GM19193 (cell line): Measurements from ENCODE around the gene GNB3.

ENCODE experiments used
- POLR2A ChIP-seq: IDR thresholded peaks from 4 replicates; pipeline ENCODE4 v1.6.1; 2011; ENCODE audit not compliant: insufficient read depth, insufficient read length; ENCODE audit errors: extremely low read depth

Gene GNB3

DNA sequence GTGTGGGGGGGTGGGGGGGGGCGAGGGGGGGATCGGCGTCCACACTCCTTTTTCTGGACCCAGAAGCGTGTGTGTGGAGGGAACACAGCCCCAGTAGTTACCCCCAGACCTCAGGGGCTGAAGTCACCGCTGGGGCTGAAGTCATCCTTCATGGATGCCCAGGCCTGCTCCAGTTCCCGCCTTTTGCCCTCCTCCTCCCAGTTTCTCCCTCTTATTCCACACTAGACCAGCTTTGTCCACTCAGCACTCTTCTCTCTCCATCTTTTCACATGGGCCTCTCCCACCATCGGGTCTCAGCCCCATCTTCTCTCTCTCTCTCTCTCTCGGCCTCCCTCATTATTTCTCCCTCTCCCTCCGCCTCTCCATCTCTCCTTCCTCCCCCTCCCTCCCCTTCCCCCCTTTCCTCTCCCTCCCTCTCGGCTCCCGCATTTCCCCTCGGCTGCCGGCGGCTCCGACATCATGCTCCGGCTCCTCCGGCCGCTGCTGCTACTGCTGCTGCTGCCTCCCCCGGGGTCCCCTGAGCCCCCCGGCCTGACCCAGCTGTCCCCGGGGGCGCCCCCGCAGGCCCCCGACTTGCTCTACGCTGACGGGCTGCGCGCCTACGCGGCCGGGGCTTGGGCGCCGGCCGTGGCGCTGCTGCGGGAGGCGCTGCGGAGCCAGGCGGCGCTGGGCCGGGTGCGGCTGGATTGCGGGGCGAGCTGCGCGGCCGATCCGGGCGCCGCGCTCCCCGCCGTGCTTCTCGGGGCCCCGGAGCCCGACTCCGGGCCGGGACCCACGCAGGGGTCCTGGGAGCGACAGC is 12.5 kb upstream of the GNB3 start, which contains the start of gene P3H3:
P3H3 (plus strand) TSS at position 426 of the 799 bp plus-strand sequence; CDS start at position 460, 34 bp downstream.
- no peak for TF ChIP-seq POLR2A

DNA sequence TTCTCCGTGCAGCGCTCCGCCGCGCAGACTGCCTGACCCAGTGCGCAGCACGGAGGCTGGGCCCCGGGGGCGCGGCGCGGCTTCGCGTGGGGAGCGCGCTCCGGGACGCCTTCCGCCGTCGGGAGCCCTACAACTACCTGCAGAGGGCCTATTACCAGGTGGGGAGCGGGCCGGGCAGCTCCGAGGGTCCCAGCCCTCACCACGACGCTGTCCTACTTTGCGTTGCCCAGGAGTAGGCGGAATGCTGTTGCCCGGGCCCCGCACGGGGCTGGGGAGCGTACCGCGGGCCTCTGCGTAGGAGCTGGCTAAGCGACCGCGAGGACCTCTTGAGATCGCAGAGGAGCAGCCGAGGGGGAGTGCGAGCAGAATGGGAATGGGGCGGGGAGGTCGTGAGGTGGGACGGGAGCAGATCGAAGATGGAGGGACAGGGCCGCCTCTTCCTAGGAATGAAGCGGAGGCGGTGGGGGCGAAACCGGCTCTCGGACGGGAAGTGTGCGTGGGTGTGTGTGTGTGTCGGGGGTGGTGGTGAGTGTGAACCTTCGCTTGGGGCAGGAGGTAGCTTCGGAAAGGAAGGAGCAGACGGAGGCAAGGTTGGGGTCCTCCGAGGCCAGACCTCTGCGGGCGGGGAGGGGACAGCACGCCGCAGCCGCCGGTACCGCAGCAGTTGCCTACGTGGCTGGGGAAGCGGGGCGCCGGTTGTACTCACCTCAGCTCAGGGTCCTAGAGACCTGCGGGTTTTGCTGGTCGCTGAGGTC is 11.8 kb upstream of the GNB3 start:
- no peak for TF ChIP-seq POLR2A

DNA sequence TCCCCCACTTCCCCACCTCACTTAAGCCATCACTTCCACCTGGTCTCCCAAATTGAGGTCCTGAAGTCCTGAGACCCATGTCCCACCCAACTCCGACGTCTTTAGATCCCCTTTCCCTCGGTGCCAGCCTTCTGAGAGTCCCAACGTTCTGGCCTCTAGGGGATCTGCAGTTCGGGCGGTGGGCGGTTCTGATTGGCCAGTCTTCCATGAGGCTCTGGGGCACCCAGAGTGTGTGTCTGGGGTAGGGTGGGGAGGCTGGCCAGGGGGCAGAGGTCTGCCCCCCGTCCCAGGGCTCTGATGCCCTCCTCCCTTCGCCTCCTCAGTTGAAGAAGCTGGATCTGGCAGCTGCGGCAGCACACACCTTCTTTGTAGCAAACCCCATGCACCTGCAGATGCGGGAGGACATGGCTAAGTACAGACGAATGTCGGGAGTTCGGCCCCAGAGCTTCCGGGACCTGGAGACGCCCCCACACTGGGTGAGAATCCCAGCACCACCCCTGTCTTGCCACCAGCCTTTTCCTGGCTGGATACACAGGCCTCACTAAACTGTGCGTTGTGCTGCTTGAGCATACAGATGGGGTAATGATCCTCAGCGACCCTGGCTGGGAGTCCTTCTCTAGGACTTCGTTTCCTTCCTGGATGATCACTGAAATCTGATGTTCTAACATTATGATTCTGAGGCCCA is 11.0 kb upstream of the GNB3 start:
- TF ChIP-seq POLR2A = no peak

DNA sequence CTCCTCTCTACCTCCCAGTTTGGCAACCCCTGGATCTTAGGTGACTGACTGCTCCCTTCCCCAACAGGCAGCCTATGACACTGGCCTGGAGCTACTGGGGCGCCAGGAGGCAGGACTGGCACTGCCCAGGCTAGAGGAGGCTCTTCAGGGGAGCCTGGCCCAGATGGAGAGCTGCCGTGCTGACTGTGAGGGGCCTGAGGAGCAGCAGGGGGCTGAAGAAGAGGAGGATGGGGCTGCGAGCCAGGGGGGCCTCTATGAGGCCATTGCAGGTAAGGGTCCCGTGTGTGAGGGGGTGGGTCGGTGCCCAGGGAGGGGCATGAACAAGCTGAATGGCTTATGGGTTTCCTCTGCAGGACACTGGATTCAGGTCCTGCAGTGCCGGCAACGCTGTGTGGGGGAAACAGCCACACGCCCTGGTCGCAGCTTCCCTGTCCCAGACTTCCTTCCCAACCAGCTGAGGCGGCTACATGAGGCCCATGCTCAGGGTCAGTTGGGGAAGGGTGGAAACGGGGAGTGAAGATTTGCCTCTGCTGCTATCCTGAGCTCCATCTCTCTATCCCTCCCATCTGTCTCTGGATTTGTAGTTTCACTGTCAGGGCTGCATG is 10.3 kb upstream of the GNB3 start:
- TF ChIP-seq POLR2A = no peak

DNA sequence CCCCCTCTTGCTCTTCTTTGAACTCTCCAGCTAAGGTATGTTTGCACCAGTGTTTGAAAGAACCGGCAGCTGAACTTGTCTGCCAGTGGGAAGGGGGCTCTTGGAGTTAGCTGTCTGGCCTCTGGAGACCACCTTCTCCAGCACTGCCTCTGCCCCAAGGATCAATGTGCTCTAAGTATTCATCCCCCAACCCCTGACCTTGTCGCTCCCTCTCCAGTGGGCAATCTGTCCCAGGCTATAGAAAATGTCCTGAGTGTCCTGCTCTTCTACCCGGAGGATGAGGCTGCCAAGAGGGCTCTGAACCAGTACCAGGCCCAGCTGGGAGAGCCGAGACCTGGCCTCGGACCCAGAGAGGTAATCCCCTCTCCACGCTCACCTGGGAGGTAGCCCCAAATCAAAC is 9.7 kb upstream of the GNB3 start:
- TF ChIP-seq POLR2A = no peak

DNA sequence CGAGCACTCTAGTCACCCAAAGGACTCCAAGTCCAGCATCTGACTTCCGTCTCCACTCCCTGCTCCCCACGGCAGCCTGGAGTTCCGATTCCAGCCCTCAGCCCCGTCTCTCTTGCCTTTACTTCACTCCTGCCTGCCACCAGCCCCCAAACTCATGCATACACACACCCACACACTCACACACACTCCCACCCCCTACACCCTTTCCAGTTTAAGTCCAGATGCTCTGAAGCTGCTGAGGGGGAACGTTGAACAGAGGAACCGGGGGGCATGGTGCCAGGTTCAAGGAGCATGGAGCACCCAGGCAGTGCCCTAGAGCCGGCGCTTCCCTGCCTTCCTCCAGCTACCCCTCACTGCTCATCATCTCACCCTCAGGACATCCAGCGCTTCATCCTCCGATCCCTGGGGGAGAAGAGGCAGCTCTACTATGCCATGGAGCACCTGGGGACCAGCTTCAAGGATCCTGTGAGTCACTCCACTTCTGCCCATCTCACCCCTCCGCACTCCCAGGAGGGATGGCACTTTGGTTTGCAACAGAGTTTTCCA is 9.2 kb upstream of the GNB3 start:
- TF ChIP-seq POLR2A = no peak

DNA sequence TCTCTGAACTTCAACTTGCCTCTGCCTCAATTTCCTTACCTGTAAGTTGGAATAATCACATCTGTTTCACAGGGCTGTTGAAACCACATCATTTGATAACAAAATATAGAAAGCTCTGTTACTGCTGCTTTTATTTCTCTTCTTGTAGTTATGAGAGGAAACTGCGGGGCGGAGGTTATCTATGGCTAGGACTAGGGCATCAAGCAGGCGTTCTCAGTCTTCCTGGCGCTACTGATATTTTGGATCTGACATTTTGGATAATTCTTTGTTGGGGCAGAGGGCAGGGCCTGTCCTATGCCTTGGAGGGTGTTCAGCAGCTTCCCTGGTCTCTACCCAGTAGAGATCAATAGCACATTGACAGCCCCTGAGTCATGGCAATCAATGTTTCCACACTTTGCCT is 8.6 kb upstream of the GNB3 start:
- TF ChIP-seq POLR2A = no peak

DNA sequence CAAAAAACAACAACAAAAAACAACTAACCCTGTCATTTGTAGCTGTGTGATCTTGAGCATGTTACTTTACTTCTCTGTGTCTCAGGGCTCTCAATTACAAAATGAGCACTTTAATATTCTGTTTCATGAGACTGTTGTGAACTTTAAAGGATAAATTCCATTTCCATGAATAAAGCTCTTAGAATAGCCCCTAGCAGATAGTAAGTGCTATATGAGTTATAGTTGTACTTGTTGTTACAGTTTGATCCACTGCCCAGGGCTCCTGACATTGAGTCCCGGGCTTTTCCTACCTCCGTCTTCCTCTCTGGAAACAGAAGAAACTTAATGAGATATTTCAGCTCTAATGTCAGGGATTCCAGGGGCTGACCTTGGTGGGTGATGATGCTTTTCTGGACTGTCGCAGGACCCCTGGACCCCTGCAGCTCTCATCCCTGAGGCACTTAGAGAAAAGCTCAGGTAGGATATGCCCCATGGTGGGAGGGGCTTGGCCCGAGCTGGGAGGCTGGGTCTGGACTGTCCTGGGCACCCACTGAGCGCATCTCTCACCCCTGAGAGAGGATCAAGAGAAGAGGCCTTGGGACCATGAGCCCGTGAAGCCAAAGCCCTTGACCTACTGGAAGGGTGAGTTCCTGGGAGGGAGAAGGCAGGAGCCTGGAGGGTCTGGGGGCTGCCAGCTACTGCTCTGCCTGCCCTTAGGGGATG is 7.4 kb upstream of the GNB3 start:
- TF ChIP-seq POLR2A = no peak

DNA sequence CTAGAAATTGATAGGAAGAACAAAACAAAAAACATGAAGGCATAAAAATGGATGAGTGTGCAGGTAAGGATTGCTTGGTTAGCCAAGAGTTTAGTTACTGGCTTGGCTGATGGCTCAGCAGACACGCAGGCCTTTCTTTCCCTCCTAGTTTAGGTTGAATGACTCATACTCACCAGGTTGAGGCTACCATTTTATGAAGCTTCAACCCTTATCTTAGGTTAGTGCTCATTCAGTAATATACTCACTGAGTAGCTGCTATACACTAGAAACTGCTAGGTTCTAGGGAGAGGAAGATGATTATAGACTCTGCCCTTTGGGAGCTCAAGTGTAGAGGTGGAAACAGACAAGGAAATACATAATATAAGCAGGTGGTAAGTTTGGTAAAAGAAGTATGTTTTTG is 6.5 kb upstream of the GNB3 start:
- no peak for TF ChIP-seq POLR2A

DNA sequence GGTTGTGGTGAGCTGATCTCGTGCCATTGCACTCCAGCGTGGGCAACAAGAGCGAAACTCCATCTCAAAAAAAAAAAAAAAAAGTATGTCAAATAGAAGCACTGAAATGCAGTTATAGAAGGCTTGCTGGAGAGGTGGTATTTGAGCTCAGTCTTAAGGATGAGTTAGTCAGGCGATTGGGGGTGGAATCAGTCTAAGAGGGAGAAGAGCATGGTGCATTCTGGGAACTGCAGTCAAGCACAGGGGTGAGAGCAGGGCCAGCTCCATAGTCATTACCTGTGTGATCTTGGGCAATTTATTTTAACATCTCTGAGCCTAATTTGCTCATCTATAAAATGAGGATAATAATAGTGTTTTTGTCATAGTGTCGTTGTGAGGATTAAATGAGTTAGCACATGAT is 5.9 kb upstream of the GNB3 start:
- TF ChIP-seq POLR2A = no peak

DNA sequence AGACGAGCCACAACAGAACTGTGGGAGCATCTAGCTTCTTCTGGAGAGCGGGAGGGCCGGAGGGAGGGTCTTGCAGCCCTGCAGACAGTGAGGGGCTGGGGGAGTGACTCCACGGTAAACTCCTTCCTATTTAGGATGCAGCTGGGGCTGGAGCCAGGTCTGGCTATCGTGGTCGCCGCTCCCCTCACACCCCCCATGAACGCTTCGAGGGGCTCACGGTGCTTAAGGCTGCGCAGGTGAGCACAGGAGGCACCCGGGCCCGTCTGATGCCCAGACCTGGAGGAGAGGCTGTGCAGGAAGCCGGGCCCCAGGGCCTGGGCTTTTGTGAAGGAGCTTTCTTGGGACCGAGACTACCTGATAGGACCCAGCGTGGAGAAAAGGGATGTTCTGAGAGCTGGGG is 3.9 kb upstream of the GNB3 start:
- no peak for TF ChIP-seq POLR2A

DNA sequence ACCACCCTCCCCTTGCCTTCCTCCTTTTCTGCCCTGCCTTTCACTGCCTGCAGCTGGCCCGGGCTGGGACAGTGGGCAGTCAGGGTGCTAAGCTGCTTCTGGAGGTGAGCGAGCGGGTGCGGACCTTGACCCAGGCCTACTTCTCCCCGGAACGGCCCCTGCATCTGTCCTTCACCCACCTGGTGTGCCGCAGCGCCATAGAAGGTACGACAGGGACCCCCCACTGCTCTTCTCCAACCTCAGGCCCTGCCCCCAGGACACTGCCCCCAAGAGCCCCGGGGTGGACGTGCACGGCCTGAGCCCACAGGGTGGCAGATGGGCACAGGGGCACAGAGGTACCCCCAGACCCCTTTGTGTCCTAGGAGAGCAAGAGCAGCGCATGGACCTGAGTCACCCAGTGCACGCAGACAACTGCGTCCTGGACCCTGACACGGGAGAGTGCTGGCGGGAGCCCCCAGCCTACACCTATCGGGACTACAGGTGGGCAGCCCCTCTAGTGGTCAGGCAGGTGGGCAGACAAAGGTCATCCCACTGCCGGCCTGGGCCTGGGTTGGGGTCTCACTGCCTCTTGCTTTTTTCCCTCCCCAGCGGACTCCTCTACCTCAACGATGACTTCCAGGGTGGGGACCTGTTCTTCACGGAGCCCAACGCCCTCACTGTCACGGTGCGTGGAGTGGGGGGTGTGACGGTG is 3.2 kb upstream of the GNB3 start:
- no peak for TF ChIP-seq POLR2A

DNA sequence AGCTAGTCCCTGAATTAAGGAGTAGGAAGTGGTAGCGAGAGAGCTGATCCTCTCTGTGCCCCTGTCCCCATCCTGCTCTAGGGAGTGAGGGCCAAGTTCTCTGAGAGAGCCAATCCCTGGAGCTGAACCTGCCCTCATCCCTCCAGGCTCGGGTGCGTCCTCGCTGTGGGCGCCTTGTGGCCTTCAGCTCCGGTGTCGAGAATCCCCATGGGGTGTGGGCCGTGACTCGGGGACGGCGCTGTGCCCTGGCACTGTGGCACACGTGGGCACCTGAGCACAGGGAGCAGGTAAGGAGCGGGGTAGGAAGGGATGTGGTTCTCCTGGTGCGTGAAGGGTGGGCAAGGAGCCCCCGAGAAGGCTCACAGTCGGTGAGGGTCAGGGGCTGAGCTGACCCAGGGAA is 1.9 kb upstream of the GNB3 start:
- no peak for TF ChIP-seq POLR2A
